Activated CD8-positive, alpha-beta memory T cell treated with anti-CD3 and anti-CD28 coated beads, Interleukin-2, amount 50 U/mL, for 1 hour (primary cell): ENCODE measurements around the gene NKIRAS1.
"Not testable (repeated sequence)": the region's sequence is repeated elsewhere in the genome, so short reads cannot be mapped to it uniquely, and the experiment has no call there.

ENCODE experiments used
- DNase-seq: peaks from one replicate; pipeline ENCODE4 v3.0.0-alpha.2; 2020; ENCODE audit errors: extremely low read depth

NKIRAS1 gene

DNA sequence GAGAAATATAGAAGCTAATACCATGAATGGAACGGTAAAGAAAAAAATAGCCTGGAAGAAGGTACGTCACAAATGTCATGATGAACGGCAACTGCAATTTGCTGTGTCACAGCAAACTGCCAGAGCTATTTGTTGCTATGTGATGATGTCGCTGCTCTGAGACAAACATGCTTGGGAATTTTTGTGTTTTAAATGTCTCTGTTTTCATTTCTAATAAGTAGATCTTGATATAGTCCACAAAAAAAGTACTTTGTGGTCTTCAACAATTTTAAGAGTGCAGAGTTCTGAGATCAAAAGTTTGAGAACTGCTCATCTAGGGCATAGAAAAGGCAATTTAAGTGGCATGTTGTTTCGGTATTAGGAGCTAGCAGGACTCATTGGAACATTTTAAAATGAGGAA, 24.0 kb upstream of the NKIRAS1 start:
- no peak for DNase-seq

DNA sequence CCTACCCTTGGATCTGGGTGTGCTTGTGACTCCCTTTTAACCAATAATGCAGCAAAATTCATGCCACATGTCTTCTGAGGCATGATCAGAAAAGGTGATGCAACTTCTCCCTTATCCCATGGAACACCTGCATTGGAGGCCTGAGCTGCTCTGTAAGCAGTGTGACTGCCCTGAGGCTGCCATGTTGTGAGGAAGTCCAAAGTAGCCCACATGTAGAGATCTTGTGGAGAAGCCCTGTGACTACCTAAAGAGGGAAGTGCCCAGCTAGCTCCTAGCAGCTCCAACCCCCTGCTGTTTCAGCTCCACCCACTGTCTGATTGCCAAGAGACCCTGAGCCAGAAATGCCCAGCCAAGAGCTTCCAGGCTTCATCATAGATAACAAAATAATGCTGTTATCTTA, 21.9 kb upstream of the NKIRAS1 start:
- DNase-seq: no peak

DNA sequence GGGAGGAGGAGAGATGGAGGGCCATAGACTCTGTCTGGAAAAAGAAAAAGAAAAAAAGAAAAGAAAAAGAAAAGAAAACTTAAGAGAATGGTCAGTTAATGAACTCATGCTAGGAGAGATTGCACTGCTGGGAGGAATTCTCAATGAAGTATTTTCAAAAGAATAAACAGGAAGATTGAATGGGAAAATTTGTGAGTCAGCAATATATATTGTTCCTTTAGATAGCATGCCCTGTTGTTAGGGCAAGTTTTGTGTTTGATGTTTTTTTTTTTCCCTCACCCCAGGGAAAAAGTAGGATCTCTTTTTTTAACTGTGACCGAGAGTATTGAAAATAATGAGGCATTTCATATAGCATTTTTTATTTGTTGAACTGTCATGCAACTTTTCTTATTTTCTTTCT, 20.5 kb upstream of the NKIRAS1 start:
- no peak for DNase-seq

DNA sequence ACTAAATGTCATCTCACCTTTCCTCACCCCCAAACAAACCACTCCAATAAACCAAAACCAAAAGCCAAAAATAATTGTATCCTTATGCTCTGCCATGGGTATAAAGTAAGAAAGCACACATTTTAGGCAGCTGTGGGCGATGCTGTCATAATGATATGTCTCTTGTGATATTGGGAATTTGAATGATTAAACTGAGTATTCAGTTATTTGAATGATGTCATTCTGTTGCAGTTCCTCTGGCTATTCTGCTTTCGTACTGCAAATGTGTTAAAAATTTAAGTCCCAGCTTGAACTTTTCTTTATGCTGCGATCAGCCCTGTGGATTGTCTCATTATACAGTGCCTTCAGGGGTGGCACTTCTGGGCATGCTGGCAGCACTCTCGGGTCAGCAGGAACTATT, 17.5 kb upstream of the NKIRAS1 start:
- DNase-seq: no peak

GRCh38 chr3:23932571-23932970, 15.8 kb upstream of the NKIRAS1 start:
- no peak for DNase-seq

DNA sequence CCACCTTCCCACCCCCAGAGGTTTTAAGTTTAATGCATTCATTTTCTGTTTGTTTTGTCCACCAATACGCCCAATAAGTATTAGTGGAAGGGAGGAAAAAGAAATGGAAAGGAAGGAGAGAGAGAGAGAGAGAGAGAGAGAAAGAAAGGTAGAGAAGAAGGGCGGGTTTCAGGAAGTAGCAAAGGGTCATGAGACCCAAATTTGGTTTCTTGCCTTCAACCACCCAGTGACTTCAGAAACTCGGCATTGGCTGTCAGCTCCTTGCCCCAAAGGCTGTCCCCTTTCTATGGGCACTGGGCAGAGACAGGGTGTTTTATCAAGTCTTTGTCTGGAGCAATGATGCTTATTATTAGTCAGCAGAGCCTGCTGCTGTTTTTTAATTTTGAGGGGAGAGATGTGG, 14.8 kb upstream of the NKIRAS1 start:
- DNase-seq: no peak

DNA sequence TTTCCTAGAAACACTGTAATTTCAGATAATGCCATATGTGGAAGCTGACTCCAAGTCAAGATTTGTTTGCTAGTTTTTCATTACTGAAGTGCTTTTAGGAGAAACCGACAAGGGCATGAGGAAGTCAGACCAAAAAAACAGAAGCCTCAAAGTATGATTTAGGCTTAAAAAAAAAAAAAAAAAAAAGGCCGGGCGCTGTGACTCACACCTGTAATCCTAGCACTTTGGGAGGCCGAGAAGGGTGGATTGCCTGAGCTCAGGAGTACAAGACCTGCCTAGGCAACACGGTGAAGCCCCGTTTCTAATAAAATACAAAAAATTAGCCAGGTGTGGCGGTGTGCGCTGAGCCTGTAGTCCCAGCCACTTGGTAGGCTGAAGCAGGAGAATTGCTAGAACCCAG, 11.7 kb upstream of the NKIRAS1 start:
- no peak for DNase-seq

GRCh38 chr3:23926736-23927135, 9.9 kb upstream of the NKIRAS1 start:
- no peak for DNase-seq

GRCh38 chr3:23926246-23926645, 9.5 kb upstream of the NKIRAS1 start:
- no peak for DNase-seq

DNA sequence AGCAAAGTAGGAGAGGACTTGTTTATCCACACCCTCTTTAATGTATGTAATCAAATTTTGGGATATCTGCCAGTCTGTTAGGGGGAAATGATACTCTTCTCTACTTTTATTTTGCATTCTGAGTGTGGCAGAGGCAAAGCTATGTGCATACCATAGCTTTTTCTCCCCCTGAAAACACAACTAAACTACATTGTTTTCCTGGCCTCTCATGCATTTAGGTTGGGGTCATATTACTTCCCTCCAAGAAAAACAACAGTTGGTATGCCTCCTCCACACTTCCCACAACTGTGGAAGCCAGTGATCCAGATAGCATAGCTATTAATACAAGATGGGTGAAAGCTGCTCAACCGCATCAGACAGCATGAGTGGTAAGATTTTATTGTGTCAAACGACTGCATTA, 7.0 kb upstream of the NKIRAS1 start:
- DNase-seq: no peak

- DNase-seq: no peak
These were observed 4.3 kb upstream of the NKIRAS1 start for GRCh38 chr3:23921052-23921511.

GRCh38 chr3:23920151-23920655, 3.4 kb upstream of the NKIRAS1 start:
- no peak for DNase-seq

DNA sequence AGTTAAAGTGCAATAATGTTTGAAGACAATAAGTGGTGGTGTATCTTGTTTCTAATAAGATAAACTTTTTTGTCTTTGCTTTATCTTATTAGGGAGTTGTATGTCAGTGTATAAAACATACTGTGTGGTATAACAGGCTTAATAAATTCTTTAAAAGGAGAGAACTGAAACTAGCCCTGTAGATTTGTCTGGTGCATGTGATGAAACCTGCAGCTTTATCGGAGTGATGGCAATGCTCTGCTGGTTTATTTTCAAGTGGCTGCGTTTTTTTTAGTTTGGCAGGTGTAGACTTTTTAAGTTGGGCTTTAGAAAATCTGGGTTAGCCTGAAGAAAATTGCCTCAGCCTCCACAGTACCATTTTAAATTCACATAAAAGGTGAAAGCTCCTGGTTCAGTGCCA, 2.8 kb upstream of the NKIRAS1 start:
- no peak for DNase-seq

- DNase-seq: not testable (repeated sequence)
These were observed 1.5 kb upstream of the NKIRAS1 start for GRCh38 chr3:23918331-23918730.

DNA sequence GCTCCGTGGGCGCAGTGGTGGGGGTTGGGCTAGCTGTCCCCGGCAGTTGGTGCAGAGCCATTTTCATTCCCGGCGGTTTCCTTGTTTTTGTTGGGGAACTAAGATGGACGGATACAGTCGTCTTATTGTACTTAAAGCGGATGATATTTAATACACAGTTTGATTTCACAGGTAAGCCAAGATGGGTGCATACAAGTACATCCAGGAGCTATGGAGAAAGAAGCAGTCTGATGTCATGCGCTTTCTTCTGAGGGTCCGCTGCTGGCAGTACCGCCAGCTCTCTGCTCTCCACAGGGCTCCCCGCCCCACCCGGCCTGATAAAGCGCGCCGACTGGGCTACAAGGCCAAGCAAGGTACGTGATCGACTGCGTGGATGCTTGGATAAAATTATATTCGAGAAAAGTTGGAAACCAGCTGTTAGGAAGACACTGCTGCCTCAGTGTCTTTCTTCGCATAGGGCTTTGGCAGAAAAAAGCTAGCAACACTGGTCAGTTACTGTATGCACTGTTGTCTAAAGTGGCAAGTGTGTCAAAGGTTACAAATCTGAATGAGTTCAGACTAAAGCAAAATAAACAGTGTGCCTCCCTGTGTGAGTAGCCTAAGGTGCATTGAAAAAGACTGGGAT, 1.0 kb upstream of the NKIRAS1 start:
- not testable (repeated sequence) for DNase-seq

- DNase-seq: no peak
These were observed 471 bp downstream of the NKIRAS1 start for GRCh38 chr3:23916152-23916885.

DNA sequence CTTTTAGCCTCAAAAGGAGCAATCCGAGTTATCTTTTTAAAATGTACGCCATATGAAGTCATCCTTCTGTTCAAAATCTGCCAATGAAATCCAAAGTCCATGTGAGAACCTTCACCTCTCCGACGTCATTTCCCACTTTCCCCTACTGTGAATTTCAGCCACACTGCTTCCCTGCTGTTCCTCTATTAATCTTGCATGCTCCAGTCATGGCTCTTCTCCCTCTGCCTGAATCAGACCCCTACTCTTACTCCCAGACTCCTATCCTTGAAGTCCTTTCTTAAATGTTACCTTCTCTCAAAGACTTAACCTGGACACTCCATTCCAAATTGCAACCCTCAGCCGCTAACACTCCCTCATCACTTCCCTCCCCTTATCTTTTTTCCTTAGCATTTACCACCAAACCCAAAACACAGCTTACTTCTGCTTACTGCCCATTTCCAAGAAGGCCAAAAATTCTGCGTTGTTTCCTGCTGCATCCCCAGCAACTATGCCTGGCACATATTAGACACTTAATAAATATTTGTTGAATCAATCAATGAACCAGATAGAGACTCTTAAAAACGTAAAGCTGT, 1.2 kb downstream of the NKIRAS1 start:
- no peak for DNase-seq

- DNase-seq: no peak
These were observed 2.7 kb downstream of the NKIRAS1 start for GRCh38 chr3:23913873-23914743.

DNA sequence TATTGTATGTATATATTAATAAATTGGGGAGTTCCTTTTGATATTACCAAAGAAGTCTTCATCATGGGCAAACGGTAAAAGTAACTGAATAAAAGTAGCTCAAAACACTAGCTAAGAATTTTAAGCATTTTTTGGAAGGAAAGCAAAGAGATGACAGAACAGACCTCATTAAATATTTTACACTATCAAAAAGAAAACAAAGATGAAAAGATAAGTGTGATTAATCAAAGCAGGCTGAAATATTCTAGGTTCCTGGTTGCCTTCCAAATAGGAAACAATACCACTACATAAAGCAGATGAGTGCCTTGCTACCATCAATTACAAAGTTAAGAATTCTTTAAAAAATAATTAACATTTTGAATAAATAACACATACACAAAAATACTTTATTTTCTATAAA, 3.6 kb downstream of the NKIRAS1 start:
- no peak for DNase-seq

DNA sequence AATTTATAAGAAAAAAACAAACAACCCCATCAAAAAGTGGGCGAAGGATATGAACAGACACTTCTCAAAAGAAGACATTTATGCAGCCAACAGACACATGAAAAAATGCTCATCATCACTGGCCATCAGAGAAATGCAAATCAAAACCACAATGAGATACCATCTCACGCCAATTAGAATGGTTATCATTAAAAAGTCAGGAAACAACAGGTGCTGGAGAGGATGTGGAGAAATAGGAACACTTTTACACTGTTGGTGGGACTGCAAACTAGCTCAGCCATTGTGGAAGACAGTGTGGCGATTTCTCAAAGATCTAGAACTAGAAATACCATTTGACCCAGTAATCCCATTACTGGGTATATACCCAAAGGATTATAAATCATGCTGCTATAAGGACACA, 4.5 kb downstream of the NKIRAS1 start:
- DNase-seq: not testable (repeated sequence)

DNA sequence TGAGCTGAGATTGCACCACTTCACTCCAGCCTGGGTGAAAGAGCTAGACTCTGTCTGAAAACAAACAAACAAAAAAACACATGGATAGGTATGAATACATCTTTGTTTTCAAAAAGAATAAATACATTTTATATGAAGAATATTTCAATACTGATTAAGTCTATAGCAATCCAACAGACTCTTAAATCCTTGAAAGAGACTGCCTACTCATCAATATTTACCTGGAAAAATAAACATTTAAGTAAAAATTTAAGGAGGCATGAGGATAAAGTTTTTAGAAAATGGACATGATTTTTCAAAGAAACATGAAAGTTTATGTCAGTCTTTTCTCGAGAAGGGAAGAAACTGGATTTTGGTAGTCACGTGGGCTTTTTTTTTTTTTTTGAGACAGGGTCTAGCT, 5.4 kb downstream of the NKIRAS1 start:
- DNase-seq: no peak

GRCh38 chr3:23909341-23909740, 7.4 kb downstream of the NKIRAS1 start:
- DNase-seq: no peak
